GM23338 (cell line): Measurements from ENCODE around the gene RNF223. TPM values are rescaled to one million over a fixed set of nuclear protein-coding genes. Genes with fewer than 3 reads are reported as not detected.

ENCODE experiments used
- ATAC-seq: fragments of 200-7000 bp; cut with Tn5 transposase; 3 replicates; pipeline ENCODE4 v1.9.1; 2020
- DNase-seq: peaks from one replicate; pipeline ENCODE4 v3.0.0-alpha.2; 2015; ENCODE audit warnings: low spot score
- H2AFZ ChIP-seq: fragments of 200-600 bp; sonication (generic); 2 replicates; pipeline ENCODE4 v1.8.0; 2016; ENCODE audit warnings: antibody characterized with exemption, mild to moderate bottlenecking, moderate library complexity
- H3F3A ChIP-seq: fragments of 200-600 bp; sonication (generic); replicated peaks from 2 replicates; pipeline ENCODE4 v1.8.0; 2017; ENCODE audit warnings: antibody characterized with exemption, mixed run types, low read depth
- H3K27ac ChIP-seq: fragments of 200-600 bp; sonication (generic); 2 replicates; pipeline ENCODE4 v1.6.1; 2016; ENCODE audit warnings: low read depth
- H3K27me3 ChIP-seq: fragments of 200-600 bp; sonication (generic); 2 replicates; pipeline ENCODE4 v1.8.0; 2016; ENCODE audit warnings: mild to moderate bottlenecking, mixed run types, moderate library complexity; ENCODE audit not compliant: insufficient read depth
- H3K36me3 ChIP-seq: fragments of 200-600 bp; sonication (generic); 2 replicates; pipeline ENCODE4 v1.8.0; 2016; ENCODE audit warnings: mild to moderate bottlenecking; ENCODE audit not compliant: insufficient read depth
- H3K4me1 ChIP-seq: fragments of 200-600 bp; sonication (generic); 2 replicates; pipeline ENCODE4 v1.8.0; 2016; ENCODE audit warnings: mild to moderate bottlenecking, moderate library complexity; ENCODE audit not compliant: insufficient read depth
- H3K4me2 ChIP-seq: fragments of 200-600 bp; sonication (generic); 2 replicates; pipeline ENCODE4 v1.7.1; 2017; ENCODE audit warnings: mixed run types
- H3K4me3 ChIP-seq: fragments of 200-600 bp; sonication (generic); 2 replicates; pipeline ENCODE4 v1.6.1; 2016; ENCODE audit warnings: mixed run types
- H3K79me2 ChIP-seq: fragments of 200-600 bp; sonication (generic); replicated peaks from 2 replicates; pipeline ENCODE4 v1.8.0; 2017; ENCODE audit warnings: mild to moderate bottlenecking; ENCODE audit not compliant: insufficient read depth
- H3K9me2 ChIP-seq: fragments of 200-600 bp; sonication (generic); 2 replicates; pipeline ENCODE4 v1.8.0; 2017; ENCODE audit not compliant: insufficient read depth
- H4K20me1 ChIP-seq: fragments of 200-600 bp; sonication (generic); replicated peaks from 2 replicates; pipeline ENCODE4 v1.8.0; 2017; ENCODE audit warnings: mild to moderate bottlenecking; ENCODE audit not compliant: insufficient read depth
- H3K27ac Mint-ChIP-seq: 2 replicates; pipeline ENCODE4 v1.8.0; 2020; ENCODE audit warnings: inconsistent platforms, mild to moderate bottlenecking, moderate library complexity, mixed read lengths
- H3K27me3 Mint-ChIP-seq: 3 replicates; pipeline ENCODE4 v1.8.0; 2022; ENCODE audit warnings: low read depth, mild to moderate bottlenecking, moderate library complexity, mixed read lengths, inconsistent platforms; ENCODE audit not compliant: insufficient read depth, poor library complexity
- H3K36me3 Mint-ChIP-seq: 3 replicates; pipeline ENCODE4 v1.8.0; 2021; ENCODE audit warnings: low read depth, mild to moderate bottlenecking, inconsistent platforms, moderate library complexity, mixed read lengths
- H3K4me1 Mint-ChIP-seq: 3 replicates; pipeline ENCODE4 v1.8.0; 2020; ENCODE audit warnings: mild to moderate bottlenecking, inconsistent platforms, mixed read lengths
- H3K4me3 Mint-ChIP-seq: 3 replicates; pipeline ENCODE4 v1.8.0; 2021; ENCODE audit warnings: moderate library complexity, mild to moderate bottlenecking, inconsistent platforms, mixed read lengths
- H3K9me3 Mint-ChIP-seq: 3 replicates; pipeline ENCODE4 v1.8.0; 2020; ENCODE audit warnings: moderate library complexity, mild to moderate bottlenecking, inconsistent platforms, mixed read lengths
- CREB1 ChIP-seq: fragments of 250-450 bp; sonication (Bioruptor Pico); IDR thresholded peaks from 2 replicates; pipeline ENCODE4 v1.5.0; 2020; ENCODE audit warnings: low read depth, mild to moderate bottlenecking, moderate library complexity
- CTCF ChIP-seq, 2 experiments: fragments of 200-600 bp in 1 of 2; sonication (generic) in 1 of 2; conservative IDR thresholded peaks; 2 replicates each; pipeline versions ENCODE4 v1.5.1 to v1.6.1; 2016 to 2017; ENCODE audit warnings: antibody characterized with exemption in 2 of 2, low read depth in 2 of 2, mild to moderate bottlenecking in 2 of 2, moderate library complexity in 1 of 2
- ETS1 ChIP-seq: IDR thresholded peaks from 2 replicates; pipeline ENCODE4 v1.6.1; 2016; ENCODE audit warnings: antibody characterized with exemption
- EZH2 ChIP-seq: fragments of 200-600 bp; sonication (generic); IDR thresholded peaks from one replicate; pipeline ENCODE4 v1.8.0; 2017; ENCODE audit warnings: antibody characterized with exemption, mild to moderate bottlenecking, low read depth; ENCODE audit not compliant: unreplicated experiment
- EZH2phosphoT487 ChIP-seq: fragments of 200-600 bp; sonication (generic); IDR thresholded peaks from one replicate; pipeline ENCODE4 v1.8.1; 2018; ENCODE audit warnings: antibody characterized with exemption; ENCODE audit not compliant: unreplicated experiment
- JUNB ChIP-seq: IDR thresholded peaks from one replicate; pipeline ENCODE4 v1.6.1; 2016; ENCODE audit warnings: antibody characterized with exemption; ENCODE audit not compliant: unreplicated experiment
- NANOG ChIP-seq: IDR thresholded peaks from 2 replicates; pipeline ENCODE4 v1.6.1; 2016; ENCODE audit warnings: antibody characterized with exemption, borderline replicate concordance
- POLR2AphosphoS5 ChIP-seq: IDR thresholded peaks from 2 replicates; pipeline ENCODE4 v1.6.1; 2016; ENCODE audit warnings: antibody characterized with exemption, low read depth
- REST ChIP-seq: IDR thresholded peaks from one replicate; pipeline ENCODE4 v1.6.1; 2018; ENCODE audit warnings: antibody characterized with exemption; ENCODE audit not compliant: unreplicated experiment
- STAT1 ChIP-seq: IDR thresholded peaks from one replicate; pipeline ENCODE4 v1.6.1; 2016; ENCODE audit warnings: antibody characterized with exemption; ENCODE audit not compliant: unreplicated experiment
- ZNF331 ChIP-seq: fragments of 250-450 bp; sonication (Bioruptor Pico); IDR thresholded peaks from 2 replicates; pipeline ENCODE4 v1.5.0; 2020; ENCODE audit warnings: low read depth, mild to moderate bottlenecking, moderate library complexity
- polyA plus RNA-seq: library from polyadenylated mRNA; unstranded; fragments of >200 nt; fragmentation: Nextera tagmentation; extraction: Ambion mirVana; gene quantifications from 2 replicates; pipeline ENCODE4 v1.2.1, GENCODE V29; 2016
- total RNA-seq: library from RNA; depleted of rRNA; stranded (reverse); fragments of >200 nt; shearing (Covaris generic); gene quantifications from 2 replicates; pipeline ENCODE4 v1.2.3, GENCODE V29; 2014

The RNF223 gene
- total and polyA plus RNA-seq, 2 experiments from 2014 or later: not detected

GRCh38 chr1:1080951-1081310 lies 6.8 kb upstream of the RNF223 start:
- H3K27ac ChIP-seq: no peak overlapping the region
- Mint-ChIP-seq H3K9me3 (no peaks in the 10 kb centered on the region), H3K4me3 (peak overlapping the region; percentile 14; the same call in 1 of the 3 replicates), H3K27ac (no peak overlapping the region), H3K36me3 (no peaks in the 10 kb centered on the region), H3K27me3 (peaks cover 9% of the 10 kb centered on the region), H3K4me1 (no peaks in the 10 kb centered on the region)
- H3K9me2 ChIP-seq: no peaks in the 10 kb centered on the region
- H3K4me2 ChIP-seq: no peak overlapping the region
- H3F3A ChIP-seq: no peaks in the 10 kb centered on the region
- no peaks in the 10 kb centered on the region for H4K20me1 ChIP-seq
- H3K4me3 ChIP-seq: 0 out of 2 replicates have a peak overlapping the region, but pooled peaks have one; percentile 28
- DNase-seq: no peak
- H3K36me3 ChIP-seq: no peaks in the 10 kb centered on the region
- TF ChIP-seq NANOG (no peak), EZH2 (no peak), CREB1 (CRISPR knock-in tag) (no peak), ZNF331 (CRISPR knock-in tag) (no peak)
- H2AFZ ChIP-seq: no peak overlapping the region
- H3K79me2 ChIP-seq: no peaks in the 10 kb centered on the region
- ATAC-seq: no peak
- no peaks in the 10 kb centered on the region for H3K27me3 ChIP-seq
- no peaks in the 10 kb centered on the region; the same call in 1 of the 2 replicates for H3K4me1 ChIP-seq

- H3K4me1 Mint-ChIP-seq: no peaks in the 10 kb centered on the region
- Histone ChIP-seq H3K4me2 (peak overlapping the region; percentile 81), H3K27me3 (no peaks in the 10 kb centered on the region), H3K36me3 (no peaks in the 10 kb centered on the region), H3K27ac (no peak overlapping the region), H3K9me2 (no peaks in the 10 kb centered on the region), H4K20me1 (no peaks in the 10 kb centered on the region), H3K4me3 (peak overlapping the region; percentile 55), H3K79me2 (no peaks in the 10 kb centered on the region), H3K4me1 (no peaks in the 10 kb centered on the region; the same call in 1 of the 2 replicates), H2AFZ (peak overlapping the region; percentile 81), H3F3A (no peaks in the 10 kb centered on the region)
- ATAC-seq: peak; percentile 86
- H3K9me3 Mint-ChIP-seq: no peaks in the 10 kb centered on the region
- peak; percentile 81 for DNase-seq
- no peaks in the 10 kb centered on the region for H3K36me3 Mint-ChIP-seq
- H3K27ac Mint-ChIP-seq: no peak overlapping the region
- H3K27me3 Mint-ChIP-seq: peaks cover 11% of the 10 kb centered on the region
- H3K4me3 Mint-ChIP-seq: peak overlapping the region; percentile 64
- TF ChIP-seq POLR2AphosphoS5: peak; percentile 53
- TF ChIP-seq NANOG: no peak
These were observed 6.1 kb upstream of the RNF223 start for GRCh38 chr1:1080122-1080757.

GRCh38 chr1:1079408-1080121 lies 5.5 kb upstream of the RNF223 start:
- H3K4me1 Mint-ChIP-seq: no peaks in the 10 kb centered on the region
- no peaks in the 10 kb centered on the region; the same call in 1 of the 2 replicates for H3K4me1 ChIP-seq
- H2AFZ ChIP-seq: peak overlapping the region; percentile 81
- no peak overlapping the region for H3K27ac Mint-ChIP-seq
- DNase-seq (peak; percentile 77), ATAC-seq (peak; percentile 73)
- no peak overlapping the region for H3K27ac ChIP-seq
- peaks cover 11% of the 10 kb centered on the region for H3K27me3 Mint-ChIP-seq
- no peaks in the 10 kb centered on the region for H3K36me3 Mint-ChIP-seq
- no peaks in the 10 kb centered on the region for H4K20me1 ChIP-seq
- no peaks in the 10 kb centered on the region for H3K27me3 ChIP-seq
- H3K4me3 Mint-ChIP-seq: peak overlapping the region; percentile 64; the same call in 2 of the 3 replicates
- no peaks in the 10 kb centered on the region for H3F3A ChIP-seq
- no peaks in the 10 kb centered on the region for H3K79me2 ChIP-seq
- no peaks in the 10 kb centered on the region for H3K36me3 ChIP-seq
- peak overlapping the region; percentile 81 for H3K4me2 ChIP-seq
- H3K4me3 ChIP-seq: peak overlapping the region; percentile 55
- no peaks in the 10 kb centered on the region for H3K9me3 Mint-ChIP-seq
- no peaks in the 10 kb centered on the region for H3K9me2 ChIP-seq
- TF ChIP-seq JUNB: no peak
- TF ChIP-seq EZH2phosphoT487: no peak
- no peak; the same call in 1 of the 2 replicates for TF ChIP-seq POLR2AphosphoS5
- no peak for TF ChIP-seq EZH2
- TF ChIP-seq CREB1 (CRISPR knock-in tag): no peak
- TF ChIP-seq STAT1: no peak
- no peak for TF ChIP-seq REST
- TF ChIP-seq ETS1: no peak
- TF ChIP-seq ZNF331 (CRISPR knock-in tag): no peak
- no peak for TF ChIP-seq CTCF (conservative IDR thresholded peaks at IDR 0.05; ENCODE audit: low read depth in 2 of 2)
